GM12878 (cell line): ENCODE results near the gene AGPAT4. TPM values are rescaled to one million over a fixed set of nuclear protein-coding genes. Genes with fewer than 3 reads are reported as not detected.

Source experiments
- FOXK2 ChIP-seq: fragments of 450-650 bp; IDR thresholded peaks from 2 replicates; pipeline ENCODE4 v1.6.1; 2017; ENCODE audit warnings: mild to moderate bottlenecking, moderate library complexity
- IRF4 ChIP-seq: IDR thresholded peaks from 2 replicates; pipeline ENCODE4 v1.6.1; 2011; ENCODE audit warnings: low read depth, low read length
- KLF5 ChIP-seq: fragments of 450-650 bp; IDR thresholded peaks from 2 replicates; pipeline ENCODE4 v1.6.1; 2014; ENCODE audit warnings: mild to moderate bottlenecking; ENCODE audit not compliant: partially characterized antibody
- MTA3 ChIP-seq: IDR thresholded peaks from 2 replicates; pipeline ENCODE4 v1.6.1; 2012; ENCODE audit warnings: low read length, inconsistent platforms, borderline replicate concordance
- PAX5 ChIP-seq: IDR thresholded peaks from 2 replicates; pipeline ENCODE4 v1.6.1; 2011; ENCODE audit warnings: low read depth, low read length, borderline replicate concordance
- RAD51 ChIP-seq: fragments of 450-650 bp; IDR thresholded peaks from 2 replicates; pipeline ENCODE4 v1.6.1; 2016; ENCODE audit warnings: moderate library complexity, mild to moderate bottlenecking, inconsistent platforms
- SREBF2 ChIP-seq: IDR thresholded peaks from 2 replicates; pipeline ENCODE4 v1.6.1; 2012; ENCODE audit warnings: mild to moderate bottlenecking, low read length
- TCF7 ChIP-seq: IDR thresholded peaks from 2 replicates; pipeline ENCODE4 v1.6.1; 2014; ENCODE audit warnings: antibody characterized with exemption, borderline replicate concordance
- USF2 ChIP-seq: IDR thresholded peaks from 2 replicates; pipeline ENCODE4 v1.6.1; 2011; ENCODE audit warnings: low read depth, low read length, improper control_type of control experiment, borderline replicate concordance
- ZBED1 ChIP-seq: IDR thresholded peaks from 2 replicates; pipeline ENCODE4 v1.6.1; 2016; ENCODE audit warnings: borderline replicate concordance
- ZNF592 ChIP-seq: fragments of 450-650 bp; IDR thresholded peaks from 2 replicates; pipeline ENCODE4 v1.6.1; 2017; ENCODE audit warnings: mild to moderate bottlenecking, moderate library complexity
- ZNF687 ChIP-seq: fragments of 450-650 bp; IDR thresholded peaks from 2 replicates; pipeline ENCODE4 v1.6.1; 2017; ENCODE audit warnings: mild to moderate bottlenecking, moderate library complexity
- polyA plus RNA-seq, 11 experiments: library from polyadenylated mRNA; depleted of rRNA in 4 of 11; unstranded in 6 of 11; stranded (reverse) in 5 of 11; fragments of >200 nt; fragmentation: Nextera tagmentation in 4 of 11; fragmentation: Illumina TruSeq in 1 of 11; extraction: Ambion mirVana in 4 of 11; extraction: Trizol in 1 of 11; gene quantifications; 1 replicate in 1 of 11; 2 replicates in 10 of 11; pipeline versions ENCODE4 v1.2.1 to v1.2.3, GENCODE V29; 2011 to 2016; ENCODE audit warnings: inconsistent platforms in 2 of 11, missing spikeins in 2 of 11, low read depth in 1 of 11
- total RNA-seq, 4 experiments: library from RNA; depleted of rRNA in 3 of 4; stranded (reverse); fragments of >200 nt in 3 of 4; fragmentation: Illumina TruSeq in 1 of 4; extraction: Trizol in 1 of 4; gene quantifications; 2 replicates each; pipeline versions ENCODE4 v1.2.1 to v1.2.3, GENCODE V29; 2013 to 2021
- TF ChIP-seq, protein P1 (sequence below): fragments of 450-650 bp; formaldehyde crosslinking; IDR thresholded peaks from 2 replicates; pipeline ENCODE4 v1.4.0; 2020; ENCODE audit warnings: mild to moderate bottlenecking, moderate library complexity
- TF ChIP-seq, protein P2 (sequence below): fragments of 450-650 bp; IDR thresholded peaks from 2 replicates; pipeline ENCODE4 v1.6.1; 2017; ENCODE audit warnings: mild to moderate bottlenecking, low read depth, inconsistent platforms; ENCODE audit not compliant: poor library complexity, severe bottlenecking

The AGPAT4 gene
- total and polyA plus RNA-seq, 10 of the 15 experiments (the other 5 are each of a cell fraction or from before 2014, with no cell fraction given): 0.34 to 2.2 (median 1.3) TPM

DNA sequence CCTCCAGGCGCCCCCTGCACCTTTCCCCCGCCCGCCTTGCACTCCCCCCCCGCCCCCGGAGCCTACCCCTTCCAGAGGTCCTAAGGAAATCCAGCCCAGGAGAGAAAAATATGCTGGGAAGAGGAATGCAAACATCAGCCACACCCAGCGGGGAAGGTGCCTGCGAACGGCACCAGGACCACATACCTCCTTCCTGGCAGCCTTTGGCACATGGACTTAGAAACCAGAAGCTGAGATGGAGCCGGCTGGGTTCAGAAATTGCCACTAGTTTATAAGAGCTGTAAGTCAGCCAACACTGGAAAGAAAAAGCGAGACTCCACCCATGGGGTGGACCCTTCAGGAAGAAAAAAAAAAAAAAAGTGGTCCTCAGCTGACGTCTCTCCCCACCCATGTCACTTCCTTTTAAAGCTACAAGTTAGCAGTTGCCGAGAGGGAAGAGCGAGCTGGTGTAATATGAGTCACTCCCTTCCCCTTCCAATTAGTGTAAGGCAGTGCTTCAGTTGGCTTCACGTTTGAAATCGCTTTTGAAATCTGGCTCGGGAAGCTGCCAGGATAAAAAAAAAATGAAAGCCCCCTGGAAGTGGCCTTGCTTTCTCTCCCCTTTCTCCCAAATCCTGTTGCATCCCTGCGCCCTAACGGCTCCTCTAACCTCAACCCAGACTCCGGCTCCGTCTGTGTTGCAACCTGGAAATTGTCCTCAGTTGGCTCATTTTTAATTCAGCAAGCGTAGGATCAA is at the start of gene AGPAT4 (continued):
- no peak for TF ChIP-seq ZNF687
- TF ChIP-seq FOXK2: no peak
- no peak for TF ChIP-seq SREBF2
- no peak for TF ChIP-seq RAD51
- no peak for TF ChIP-seq PAX5
- TF ChIP-seq KLF5: no peak
- TF ChIP-seq, protein P1, sequence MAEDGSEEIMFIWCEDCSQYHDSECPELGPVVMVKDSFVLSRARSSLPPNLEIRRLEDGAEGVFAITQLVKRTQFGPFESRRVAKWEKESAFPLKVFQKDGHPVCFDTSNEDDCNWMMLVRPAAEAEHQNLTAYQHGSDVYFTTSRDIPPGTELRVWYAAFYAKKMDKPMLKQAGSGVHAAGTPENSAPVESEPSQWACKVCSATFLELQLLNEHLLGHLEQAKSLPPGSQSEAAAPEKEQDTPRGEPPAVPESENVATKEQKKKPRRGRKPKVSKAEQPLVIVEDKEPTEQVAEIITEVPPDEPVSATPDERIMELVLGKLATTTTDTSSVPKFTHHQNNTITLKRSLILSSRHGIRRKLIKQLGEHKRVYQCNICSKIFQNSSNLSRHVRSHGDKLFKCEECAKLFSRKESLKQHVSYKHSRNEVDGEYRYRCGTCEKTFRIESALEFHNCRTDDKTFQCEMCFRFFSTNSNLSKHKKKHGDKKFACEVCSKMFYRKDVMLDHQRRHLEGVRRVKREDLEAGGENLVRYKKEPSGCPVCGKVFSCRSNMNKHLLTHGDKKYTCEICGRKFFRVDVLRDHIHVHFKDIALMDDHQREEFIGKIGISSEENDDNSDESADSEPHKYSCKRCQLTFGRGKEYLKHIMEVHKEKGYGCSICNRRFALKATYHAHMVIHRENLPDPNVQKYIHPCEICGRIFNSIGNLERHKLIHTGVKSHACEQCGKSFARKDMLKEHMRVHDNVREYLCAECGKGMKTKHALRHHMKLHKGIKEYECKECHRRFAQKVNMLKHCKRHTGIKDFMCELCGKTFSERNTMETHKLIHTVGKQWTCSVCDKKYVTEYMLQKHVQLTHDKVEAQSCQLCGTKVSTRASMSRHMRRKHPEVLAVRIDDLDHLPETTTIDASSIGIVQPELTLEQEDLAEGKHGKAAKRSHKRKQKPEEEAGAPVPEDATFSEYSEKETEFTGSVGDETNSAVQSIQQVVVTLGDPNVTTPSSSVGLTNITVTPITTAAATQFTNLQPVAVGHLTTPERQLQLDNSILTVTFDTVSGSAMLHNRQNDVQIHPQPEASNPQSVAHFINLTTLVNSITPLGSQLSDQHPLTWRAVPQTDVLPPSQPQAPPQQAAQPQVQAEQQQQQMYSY: no peak
- TF ChIP-seq USF2: no peak; the same call in 1 of the 2 replicates
- TF ChIP-seq ZBED1: no peak
- TF ChIP-seq TCF7: no peak
- 0 out of 2 replicates have a peak, but pooled peaks have one; percentile 11 for TF ChIP-seq IRF4
- TF ChIP-seq ZNF592: no peak
- TF ChIP-seq, protein P2, sequence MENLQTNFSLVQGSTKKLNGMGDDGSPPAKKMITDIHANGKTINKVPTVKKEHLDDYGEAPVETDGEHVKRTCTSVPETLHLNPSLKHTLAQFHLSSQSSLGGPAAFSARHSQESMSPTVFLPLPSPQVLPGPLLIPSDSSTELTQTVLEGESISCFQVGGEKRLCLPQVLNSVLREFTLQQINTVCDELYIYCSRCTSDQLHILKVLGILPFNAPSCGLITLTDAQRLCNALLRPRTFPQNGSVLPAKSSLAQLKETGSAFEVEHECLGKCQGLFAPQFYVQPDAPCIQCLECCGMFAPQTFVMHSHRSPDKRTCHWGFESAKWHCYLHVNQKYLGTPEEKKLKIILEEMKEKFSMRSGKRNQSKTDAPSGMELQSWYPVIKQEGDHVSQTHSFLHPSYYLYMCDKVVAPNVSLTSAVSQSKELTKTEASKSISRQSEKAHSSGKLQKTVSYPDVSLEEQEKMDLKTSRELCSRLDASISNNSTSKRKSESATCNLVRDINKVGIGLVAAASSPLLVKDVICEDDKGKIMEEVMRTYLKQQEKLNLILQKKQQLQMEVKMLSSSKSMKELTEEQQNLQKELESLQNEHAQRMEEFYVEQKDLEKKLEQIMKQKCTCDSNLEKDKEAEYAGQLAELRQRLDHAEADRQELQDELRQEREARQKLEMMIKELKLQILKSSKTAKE: no peak
- TF ChIP-seq MTA3: no peak
